Subcutaneous adipose tissue (tissue), 4 donors: ENCODE measurements around the gene CSRP1. TPM values are rescaled to one million over a fixed set of nuclear protein-coding genes. Genes with fewer than 3 reads are reported as not detected.

Experiments
- CTCF ChIP-seq: fragments of 450-650 bp; IDR thresholded peaks from one replicate; pipeline ENCODE4 v1.5.1; 2016; ENCODE audit warnings: low read depth, mild to moderate bottlenecking, control low read depth, antibody characterized with exemption, moderate library complexity
- total RNA-seq, 4 donors: library from RNA; depleted of rRNA; stranded (reverse); fragments of >200 nt; gene quantifications; one replicate each; pipeline ENCODE4 v1.1.0, GENCODE V29; 2016

Gene CSRP1
- total RNA-seq, 4 donors from 2014 or later, result 82.0 to 242 (median 155) TPM

GRCh38 chr1:201489643-201490261 lies 17.2 kb downstream of the CSRP1 start:
- TF ChIP-seq CTCF, result no peak

- TF ChIP-seq CTCF, result no peak
Observed at GRCh38 chr1:201488830-201489589, 17.9 kb downstream of the CSRP1 start.

- TF ChIP-seq CTCF, result no peak
Observed at GRCh38 chr1:201487742-201488141, 19.2 kb downstream of the CSRP1 start.

GRCh38 chr1:201486187-201486586 lies 20.7 kb downstream of the CSRP1 start:
- no peak for TF ChIP-seq CTCF

GRCh38 chr1:201485184-201485774 lies 21.6 kb downstream of the CSRP1 start:
- TF ChIP-seq CTCF, result no peak

- no peak for TF ChIP-seq CTCF
Observed at GRCh38 chr1:201483373-201483949, 23.5 kb downstream of the CSRP1 start.

GRCh38 chr1:201482755-201483154 lies 24.2 kb downstream of the CSRP1 start:
- TF ChIP-seq CTCF, result no peak
